ENCODE data around the gene KLHL2.

- TF ChIP-seq SNAPC5 (CRISPR knock-in tag; IDR thresholded peaks at IDR 0.05; ENCODE audit: borderline replicate concordance), result no peak
- no peak for TF ChIP-seq ESRRA (CRISPR knock-in tag; IDR thresholded peaks at IDR 0.05; ENCODE audit: low read depth)
- TF ChIP-seq ATF7 (IDR thresholded peaks at IDR 0.05), result no peak
- TF ChIP-seq ATF7 (CRISPR knock-in tag; IDR thresholded peaks at IDR 0.05), result no peak
- TF ChIP-seq MED8 (CRISPR knock-in tag; IDR thresholded peaks at IDR 0.05; ENCODE audit: insufficient replicate concordance), result no peak
- TF ChIP-seq KDM5B (CRISPR knock-in tag; IDR thresholded peaks at IDR 0.05; ENCODE audit: borderline replicate concordance), result no peak
- no peak for TF ChIP-seq EZH2 (conservative IDR thresholded peaks at IDR 0.05; ENCODE audit: low read depth, low read length)
- no peak for TF ChIP-seq ZNF143 (CRISPR knock-in tag; IDR thresholded peaks at IDR 0.05)
- no peak for TF ChIP-seq NFRKB (IDR thresholded peaks at IDR 0.05)
- no peak for TF ChIP-seq ZFP91 (CRISPR knock-in tag; IDR thresholded peaks at IDR 0.05; ENCODE audit: borderline replicate concordance)
- no peak for TF ChIP-seq POLR2AphosphoS5 (IDR thresholded peaks at IDR 0.05; ENCODE audit: low read depth, low read length)
- no peak for TF ChIP-seq ZNF800 (CRISPR knock-in tag; IDR thresholded peaks at IDR 0.05)
- TF ChIP-seq ZSCAN20 (CRISPR knock-in tag; IDR thresholded peaks at IDR 0.05; ENCODE audit: borderline replicate concordance), result no peak
- TF ChIP-seq CTCF (CRISPR knock-in tag; IDR thresholded peaks at IDR 0.05), result no peak
These were observed 125.1 kb downstream of the KLHL2 start for GRCh38 chr4:165332502-165332901.
